ENCODE results near the gene IFT122.
"Not testable (repeated sequence)": the region's sequence is repeated elsewhere in the genome, so short reads cannot be mapped to it uniquely, and the experiment has no call there.

GRCh38 chr3:129499604-129500333, 59.7 kb downstream of the IFT122 start:
- TF ChIP-seq CTCF, POLR2A (IDR thresholded peaks at IDR 0.05): not testable (repeated sequence)

All from testis (tissue), 2 donors.